ENCODE data around the gene ASS1.

- TF ChIP-seq CTCF (conservative IDR thresholded peaks at IDR 0.05) (no peak), EZH2 (IDR thresholded peaks at IDR 0.05; ENCODE audit: low read depth) (no peak)
Measured at GRCh38 chr9:130512199-130512598, 67.4 kb downstream of the ASS1 start.

Data from PC-9 (cell line).